ENCODE results near the gene TMEM231. TPM values are rescaled to one million over a fixed set of nuclear protein-coding genes. Genes with fewer than 3 reads are reported as not detected.
A peak's percentile ranks its signal among the peaks of the same experiment; 100 is the strongest.

The TMEM231 gene
- total RNA-seq, 1 donor: 17.0 TPM

DNA sequence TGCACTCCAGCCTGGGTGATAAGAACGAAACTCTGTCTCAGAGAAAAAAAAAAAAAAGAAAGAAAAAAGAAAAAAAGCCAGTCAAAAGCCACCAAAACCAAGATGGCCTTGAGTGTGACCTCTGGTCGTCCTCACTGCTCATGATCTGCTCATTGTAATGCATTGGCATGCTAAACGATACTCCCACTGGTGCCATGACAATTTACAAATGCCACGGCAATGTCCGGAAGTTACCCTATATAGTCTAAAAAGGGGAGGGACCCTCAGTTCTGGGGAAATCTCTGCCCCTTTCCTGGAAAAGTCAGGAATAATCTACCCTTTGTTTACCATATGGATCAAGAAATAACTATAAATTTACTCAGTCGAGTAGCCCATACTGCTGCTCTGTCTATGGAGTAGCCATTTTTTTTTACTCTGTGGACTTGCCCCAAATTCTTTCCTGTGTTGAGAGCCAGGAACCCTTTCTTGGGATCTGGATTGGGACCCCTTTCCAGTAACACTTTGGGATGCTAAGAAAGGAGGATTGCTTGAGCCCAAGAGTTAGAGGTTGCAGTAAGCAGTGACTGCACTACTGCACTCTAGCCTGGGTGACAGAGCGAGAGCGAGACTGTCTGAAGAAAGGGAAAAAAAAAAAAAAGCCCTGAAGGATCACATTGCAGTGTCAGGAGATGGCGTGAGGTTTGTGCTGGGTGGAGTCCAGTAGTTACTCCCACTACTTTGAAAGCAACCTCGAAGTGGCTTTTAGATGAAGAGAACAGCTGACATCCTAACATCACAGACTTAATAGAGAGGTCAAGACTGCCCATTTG lies 3.7 kb upstream of the TMEM231 start:
- peak overlapping the region; percentile 52 for H3K27ac ChIP-seq (ENCODE audit: low read depth, low read length)
- H3K36me3 ChIP-seq (ENCODE audit: insufficient read depth, low read length): no peaks in the 10 kb centered on the region
- H3K27me3 ChIP-seq (ENCODE audit: insufficient read depth, low read length): peaks cover 3% of the 10 kb centered on the region
- H3K4me3 ChIP-seq (ENCODE audit: insufficient read depth, low read length): peak overlapping the region; percentile 53
- H3K4me1 ChIP-seq (ENCODE audit: insufficient read depth, low read length): peaks cover 18% of the 10 kb centered on the region
- DNase-seq (ENCODE audit: insufficient read length, low spot score, missing footprints): peak; percentile 92
- H3K79me2 ChIP-seq (ENCODE audit: insufficient read depth, low read length): no peaks in the 10 kb centered on the region
- TF ChIP-seq, protein P1, sequence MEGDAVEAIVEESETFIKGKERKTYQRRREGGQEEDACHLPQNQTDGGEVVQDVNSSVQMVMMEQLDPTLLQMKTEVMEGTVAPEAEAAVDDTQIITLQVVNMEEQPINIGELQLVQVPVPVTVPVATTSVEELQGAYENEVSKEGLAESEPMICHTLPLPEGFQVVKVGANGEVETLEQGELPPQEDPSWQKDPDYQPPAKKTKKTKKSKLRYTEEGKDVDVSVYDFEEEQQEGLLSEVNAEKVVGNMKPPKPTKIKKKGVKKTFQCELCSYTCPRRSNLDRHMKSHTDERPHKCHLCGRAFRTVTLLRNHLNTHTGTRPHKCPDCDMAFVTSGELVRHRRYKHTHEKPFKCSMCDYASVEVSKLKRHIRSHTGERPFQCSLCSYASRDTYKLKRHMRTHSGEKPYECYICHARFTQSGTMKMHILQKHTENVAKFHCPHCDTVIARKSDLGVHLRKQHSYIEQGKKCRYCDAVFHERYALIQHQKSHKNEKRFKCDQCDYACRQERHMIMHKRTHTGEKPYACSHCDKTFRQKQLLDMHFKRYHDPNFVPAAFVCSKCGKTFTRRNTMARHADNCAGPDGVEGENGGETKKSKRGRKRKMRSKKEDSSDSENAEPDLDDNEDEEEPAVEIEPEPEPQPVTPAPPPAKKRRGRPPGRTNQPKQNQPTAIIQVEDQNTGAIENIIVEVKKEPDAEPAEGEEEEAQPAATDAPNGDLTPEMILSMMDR (IDR thresholded peaks at IDR 0.05; ENCODE audit: extremely low read depth, low read depth, low read length): no peak
- no peaks in the 10 kb centered on the region for H3K9me3 ChIP-seq (ENCODE audit: low read depth, low read length)
- no peaks in the 10 kb centered on the region for H4K20me1 ChIP-seq (ENCODE audit: insufficient read depth, low read length)
- peak overlapping the region; percentile 86 for H2AFZ ChIP-seq (ENCODE audit: low read length)
- peak overlapping the region; percentile 75 for H3K4me2 ChIP-seq (ENCODE audit: insufficient read depth, low read length)

DNA sequence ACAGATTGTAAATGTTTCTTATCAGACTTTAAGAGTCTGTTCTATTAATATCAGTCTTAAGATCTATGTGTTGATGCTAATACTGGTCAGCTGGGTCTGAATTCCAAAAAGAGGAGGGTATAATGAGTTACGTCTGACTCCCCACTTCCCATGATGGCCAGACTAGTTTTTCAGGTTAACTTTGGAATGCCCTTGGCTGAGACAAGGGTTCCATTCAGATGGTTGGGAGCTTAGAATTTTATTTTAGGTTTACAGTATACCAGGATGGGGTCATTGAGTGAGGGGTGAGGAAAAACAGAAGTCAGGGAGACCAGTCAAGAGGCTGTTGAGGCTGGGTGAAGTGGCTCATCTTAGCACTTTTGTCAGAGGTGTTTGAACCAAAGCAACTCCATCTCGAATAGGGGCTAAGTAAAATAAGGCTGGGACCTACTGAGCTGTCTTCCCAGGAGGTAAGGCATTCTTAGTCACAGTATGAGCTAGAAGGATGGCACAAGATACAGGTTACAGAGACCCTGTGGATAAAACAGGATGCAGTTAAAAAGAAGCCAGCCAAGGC lies 2.9 kb upstream of the TMEM231 start:
- Histone ChIP-seq H3K4me1 (ENCODE audit: insufficient read depth, low read length) (peaks cover 21% of the 10 kb centered on the region), H3K27ac (ENCODE audit: low read depth, low read length) (no peak overlapping the region), H3K4me3 (ENCODE audit: insufficient read depth, low read length) (no peak overlapping the region), H3K4me2 (ENCODE audit: insufficient read depth, low read length) (no peak overlapping the region), H3K36me3 (ENCODE audit: insufficient read depth, low read length) (no peaks in the 10 kb centered on the region), H3K79me2 (ENCODE audit: insufficient read depth, low read length) (peaks cover 2% of the 10 kb centered on the region), H2AFZ (ENCODE audit: low read length) (no peak overlapping the region), H3K27me3 (ENCODE audit: insufficient read depth, low read length) (peaks cover 3% of the 10 kb centered on the region), H4K20me1 (ENCODE audit: insufficient read depth, low read length) (no peaks in the 10 kb centered on the region), H3K9me3 (ENCODE audit: low read depth, low read length) (no peaks in the 10 kb centered on the region)
- no peak for DNase-seq (ENCODE audit: insufficient read length, low spot score, missing footprints)
- TF ChIP-seq, protein P1 (IDR thresholded peaks at IDR 0.05; ENCODE audit: extremely low read depth, low read depth, low read length): no peak

DNA sequence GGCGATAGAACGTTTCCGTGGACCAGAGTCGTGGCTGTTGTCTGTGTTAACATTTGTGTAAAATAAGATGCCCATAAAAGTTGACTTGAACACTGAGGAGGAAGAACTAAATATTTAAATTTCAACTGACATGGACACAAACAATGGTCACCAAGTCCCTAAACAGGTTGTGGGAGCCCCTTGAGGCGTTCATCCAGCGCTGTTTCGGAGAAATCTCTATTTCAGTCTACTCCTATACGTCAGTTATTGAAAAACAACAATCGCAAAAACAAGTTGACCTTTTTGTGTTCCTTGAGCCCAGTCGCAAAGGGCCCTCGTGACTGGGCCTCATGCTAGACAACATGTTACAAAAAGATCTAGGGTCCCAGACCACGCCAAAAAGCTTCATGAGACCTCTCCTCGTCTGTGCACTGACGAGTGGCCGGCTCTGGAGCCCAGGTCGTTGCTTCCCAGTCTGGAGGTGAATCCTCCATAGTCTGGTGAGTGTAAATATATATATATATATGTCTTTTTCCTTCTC lies 439 bp upstream of the TMEM231 start:
- peaks cover 7% of the 10 kb centered on the region for H3K79me2 ChIP-seq (ENCODE audit: insufficient read depth, low read length)
- peak overlapping the region; percentile 94 for H3K4me2 ChIP-seq (ENCODE audit: insufficient read depth, low read length)
- TF ChIP-seq, protein P1 (IDR thresholded peaks at IDR 0.05; ENCODE audit: extremely low read depth, low read depth, low read length): no peak
- peak overlapping the region; percentile 92 for H3K4me3 ChIP-seq (ENCODE audit: insufficient read depth, low read length)
- DNase-seq (ENCODE audit: insufficient read length, low spot score, missing footprints): no peak
- peak overlapping the region; percentile 96 for H2AFZ ChIP-seq (ENCODE audit: low read length)
- peak overlapping the region; percentile 79 for H3K27ac ChIP-seq (ENCODE audit: low read depth, low read length)
- H3K9me3 ChIP-seq (ENCODE audit: low read depth, low read length): no peaks in the 10 kb centered on the region
- H3K36me3 ChIP-seq (ENCODE audit: insufficient read depth, low read length): no peaks in the 10 kb centered on the region
- no peaks in the 10 kb centered on the region for H3K27me3 ChIP-seq (ENCODE audit: insufficient read depth, low read length)
- H4K20me1 ChIP-seq (ENCODE audit: insufficient read depth, low read length): no peaks in the 10 kb centered on the region
- H3K4me1 ChIP-seq (ENCODE audit: insufficient read depth, low read length): peaks cover 21% of the 10 kb centered on the region

DNA sequence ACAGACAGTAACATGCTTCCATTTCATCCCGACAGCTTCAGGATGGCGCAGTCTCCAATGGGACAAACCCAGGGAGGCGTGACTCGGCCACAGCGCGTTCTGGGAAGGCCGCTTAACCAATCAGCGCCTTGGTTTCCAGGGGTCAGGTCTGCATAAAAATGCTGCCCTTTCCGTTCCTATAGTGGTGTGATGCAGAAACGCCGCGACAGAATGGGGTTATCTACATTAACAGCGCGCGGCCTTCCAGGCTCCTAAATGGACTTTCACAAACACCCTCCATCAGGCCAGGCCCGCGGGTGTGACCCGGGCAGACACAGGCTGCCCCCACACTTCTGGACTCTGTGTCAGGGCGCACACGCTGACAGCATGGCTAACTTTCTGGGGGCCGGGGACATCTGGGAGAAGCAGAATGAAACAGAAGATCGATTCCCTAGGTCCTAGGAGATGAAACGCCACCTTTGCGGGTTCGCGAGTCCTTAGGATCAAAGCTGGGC lies 792 bp downstream of the TMEM231 start:
- DNase-seq (ENCODE audit: insufficient read length, low spot score, missing footprints): peak; percentile 97
- peak overlapping the region; percentile 92 for H3K4me3 ChIP-seq (ENCODE audit: insufficient read depth, low read length)
- no peaks in the 10 kb centered on the region for H4K20me1 ChIP-seq (ENCODE audit: insufficient read depth, low read length)
- peak overlapping the region; percentile 79 for H3K27ac ChIP-seq (ENCODE audit: low read depth, low read length)
- H3K79me2 ChIP-seq (ENCODE audit: insufficient read depth, low read length): peaks cover 7% of the 10 kb centered on the region
- peak overlapping the region; percentile 94 for H3K4me2 ChIP-seq (ENCODE audit: insufficient read depth, low read length)
- no peaks in the 10 kb centered on the region for H3K27me3 ChIP-seq (ENCODE audit: insufficient read depth, low read length)
- H3K36me3 ChIP-seq (ENCODE audit: insufficient read depth, low read length): no peaks in the 10 kb centered on the region
- peak overlapping the region; percentile 96 for H2AFZ ChIP-seq (ENCODE audit: low read length)
- TF ChIP-seq, protein P1 (IDR thresholded peaks at IDR 0.05; ENCODE audit: extremely low read depth, low read depth, low read length): no peak
- H3K9me3 ChIP-seq (ENCODE audit: low read depth, low read length): no peaks in the 10 kb centered on the region
- peaks cover 20% of the 10 kb centered on the region for H3K4me1 ChIP-seq (ENCODE audit: insufficient read depth, low read length)
